Gastrocnemius medialis (tissue), 4 donors: Measurements from ENCODE around the gene CILP2.

ENCODE experiments used
- POLR2A ChIP-seq, 2 donors: fragments of 450-650 bp; IDR thresholded peaks; one replicate each; pipeline ENCODE4 v1.6.1; 2017; ENCODE audit warnings: antibody characterized with exemption in 2 of 2, mild to moderate bottlenecking in 2 of 2, moderate library complexity in 2 of 2
- TF ChIP-seq, protein P1 (sequence below), 5 experiments: fragments of 450-650 bp in 3 of 5; fragments of 200-600 bp in 2 of 5; sonication (generic) in 2 of 5; IDR thresholded peaks in 4 of 5; conservative IDR thresholded peaks in 1 of 5; 1 replicate in 4 of 5; 2 replicates in 1 of 5; pipeline ENCODE4 v1.5.1; 2016 to 2019; ENCODE audit warnings: antibody characterized with exemption in 5 of 5, mild to moderate bottlenecking in 3 of 5, moderate library complexity in 3 of 5

- TF ChIP-seq, protein P1, sequence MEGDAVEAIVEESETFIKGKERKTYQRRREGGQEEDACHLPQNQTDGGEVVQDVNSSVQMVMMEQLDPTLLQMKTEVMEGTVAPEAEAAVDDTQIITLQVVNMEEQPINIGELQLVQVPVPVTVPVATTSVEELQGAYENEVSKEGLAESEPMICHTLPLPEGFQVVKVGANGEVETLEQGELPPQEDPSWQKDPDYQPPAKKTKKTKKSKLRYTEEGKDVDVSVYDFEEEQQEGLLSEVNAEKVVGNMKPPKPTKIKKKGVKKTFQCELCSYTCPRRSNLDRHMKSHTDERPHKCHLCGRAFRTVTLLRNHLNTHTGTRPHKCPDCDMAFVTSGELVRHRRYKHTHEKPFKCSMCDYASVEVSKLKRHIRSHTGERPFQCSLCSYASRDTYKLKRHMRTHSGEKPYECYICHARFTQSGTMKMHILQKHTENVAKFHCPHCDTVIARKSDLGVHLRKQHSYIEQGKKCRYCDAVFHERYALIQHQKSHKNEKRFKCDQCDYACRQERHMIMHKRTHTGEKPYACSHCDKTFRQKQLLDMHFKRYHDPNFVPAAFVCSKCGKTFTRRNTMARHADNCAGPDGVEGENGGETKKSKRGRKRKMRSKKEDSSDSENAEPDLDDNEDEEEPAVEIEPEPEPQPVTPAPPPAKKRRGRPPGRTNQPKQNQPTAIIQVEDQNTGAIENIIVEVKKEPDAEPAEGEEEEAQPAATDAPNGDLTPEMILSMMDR (IDR thresholded peaks at IDR 0.05 in 4 of 5, conservative IDR thresholded peaks at IDR 0.05 in 1 of 5), result no peak
- no peak for TF ChIP-seq POLR2A (IDR thresholded peaks at IDR 0.05)
Observed at GRCh38 chr19:19505669-19506326, 32.3 kb upstream of the CILP2 start.
